Measurements from ENCODE around the gene NT5E.
"Not testable (repeated sequence)": the region's sequence is repeated elsewhere in the genome, so short reads cannot be mapped to it uniquely, and the experiment has no call there.

The NT5E gene

DNA sequence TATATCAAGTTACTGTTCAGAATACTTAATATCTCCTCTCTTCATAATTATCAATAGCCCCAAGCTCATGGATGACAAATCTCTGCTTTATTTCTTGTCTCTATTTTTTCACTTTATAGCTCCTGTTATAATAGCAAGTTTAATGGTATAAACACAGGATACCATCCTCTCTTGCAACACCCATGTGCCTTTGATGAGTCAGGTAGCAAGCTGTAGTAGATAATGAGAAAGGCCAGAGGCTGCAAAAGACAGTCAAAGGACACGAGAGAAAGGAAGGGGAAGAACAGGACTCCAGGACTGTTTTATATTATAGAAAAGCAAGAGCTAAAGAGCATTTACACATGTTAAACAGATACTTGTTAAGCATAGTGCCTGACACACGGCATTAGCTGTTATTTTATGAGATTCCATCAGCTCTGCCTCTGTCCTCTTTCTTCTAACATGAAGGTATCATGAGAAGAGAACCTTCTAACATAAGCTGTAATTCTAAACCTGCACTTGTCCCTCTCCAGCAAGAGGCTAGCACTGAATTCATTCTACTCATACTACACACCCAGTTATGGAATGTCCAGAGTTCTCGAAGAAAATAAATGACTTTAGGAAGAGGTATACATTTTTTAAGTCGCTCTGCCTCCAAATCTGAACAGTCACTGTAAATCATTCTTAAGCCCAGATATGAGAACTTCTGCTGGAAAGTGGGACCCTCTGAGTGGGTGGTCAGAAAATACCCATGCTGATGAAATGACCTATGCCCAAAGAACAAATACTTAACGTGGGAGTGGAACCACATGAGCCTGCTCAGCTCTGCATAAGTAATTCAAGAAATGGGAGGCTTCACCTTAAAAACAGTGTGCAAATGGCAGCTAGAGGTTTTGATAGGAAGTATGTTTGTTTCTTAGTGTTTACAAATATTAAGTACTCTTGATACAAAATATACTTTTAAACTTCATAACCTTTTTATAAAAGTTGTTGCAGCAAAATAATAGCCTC, 45.0 kb downstream of the NT5E start:
- DNase-seq = no peak

GRCh38 chr6:85496009-85496579, 46.2 kb downstream of the NT5E start:
- DNase-seq = no peak

DNA sequence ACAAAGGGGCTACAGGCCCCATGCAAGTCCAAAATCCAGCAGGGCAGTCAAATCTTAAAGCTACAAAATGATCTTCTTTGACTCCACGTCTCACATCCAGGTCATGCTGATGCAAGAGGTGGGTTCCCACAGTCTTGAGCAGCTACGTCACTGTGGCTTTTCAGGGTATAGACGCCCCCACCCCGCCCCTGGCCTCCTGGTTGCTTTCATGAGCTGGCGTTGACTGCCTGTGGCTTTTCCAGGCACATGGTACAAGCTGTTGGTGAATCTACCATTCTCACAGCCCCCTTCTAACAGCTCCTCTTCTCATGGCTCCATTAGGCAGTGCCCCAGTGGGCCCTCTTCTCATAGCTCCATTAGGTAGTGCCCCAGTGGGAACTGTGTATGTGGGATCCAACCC, 47.0 kb downstream of the NT5E start:
- no peak for DNase-seq

GRCh38 chr6:85498596-85499258, 48.8 kb downstream of the NT5E start:
- no peak for DNase-seq

- DNase-seq = no peak
Measured at GRCh38 chr6:85506441-85507093, 56.7 kb downstream of the NT5E start.

DNA sequence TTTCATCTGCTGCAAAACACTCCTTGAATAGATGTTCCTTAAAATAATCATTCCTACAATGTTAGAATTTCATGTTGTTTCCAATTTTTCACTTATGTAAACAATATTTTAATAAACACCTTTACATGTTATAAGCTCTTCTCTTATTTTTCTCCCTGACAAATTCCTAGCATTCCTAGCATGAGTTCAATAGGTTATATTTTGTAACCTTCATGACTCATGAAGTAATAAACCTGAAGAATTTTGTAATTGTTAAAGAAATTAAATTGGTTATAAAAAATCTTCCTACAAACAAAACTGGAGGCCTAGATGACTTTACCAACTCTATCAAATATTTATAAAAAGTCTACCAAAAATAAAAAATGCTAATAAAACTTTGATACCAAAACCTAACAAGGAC, 66.3 kb downstream of the NT5E start:
- DNase-seq = no peak

GRCh38 chr6:85524281-85524680, 74.4 kb downstream of the NT5E start:
- DNase-seq = not testable (repeated sequence)

DNA sequence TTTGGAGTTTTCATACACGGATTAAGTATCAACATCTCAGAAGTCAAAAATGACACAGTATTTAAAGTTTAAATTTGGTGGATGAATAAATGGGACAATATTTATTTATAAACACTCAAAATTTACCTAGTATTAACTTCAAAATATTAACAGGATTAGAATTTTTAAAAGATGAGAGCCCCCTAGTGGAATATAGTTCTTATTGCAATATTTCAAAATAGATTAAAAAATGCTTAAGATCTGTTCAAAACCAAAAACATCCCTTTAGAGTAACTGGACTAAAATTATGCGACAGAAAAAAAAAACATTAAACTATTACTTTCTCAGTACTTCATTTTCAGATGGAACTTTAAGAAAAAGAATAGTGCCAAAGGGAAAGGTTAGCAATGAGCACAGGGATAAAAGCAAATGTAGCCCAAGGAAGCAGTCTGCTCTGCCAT, 87.2 kb downstream of the NT5E start:
- no peak for DNase-seq

- no peak for DNase-seq
Measured at GRCh38 chr6:85544776-85545175, 94.9 kb downstream of the NT5E start.
